GM12892 (cell line): ENCODE data around the gene GALNT10.

Experiments used
- POLR2A ChIP-seq: IDR thresholded peaks from 2 replicates; pipeline ENCODE4 v1.6.1; 2011; ENCODE audit warnings: low read depth, low read length, control low read depth
- POLR2AphosphoS5 ChIP-seq: IDR thresholded peaks from 2 replicates; pipeline ENCODE4 v1.6.1; 2011; ENCODE audit warnings: low read depth, low read length, control low read depth
- TAF1 ChIP-seq: IDR thresholded peaks from 2 replicates; pipeline ENCODE4 v1.6.1; 2011; ENCODE audit warnings: low read depth, mild to moderate bottlenecking, control low read depth, low read length, borderline replicate concordance

- TF ChIP-seq POLR2A (no peak), POLR2AphosphoS5 (no peak), TAF1 (no peak)
These were observed 141.4 kb downstream of the GALNT10 start for GRCh38 chr5:154331924-154332323.
